ENCODE measurements around the gene SPG7. TPM values are rescaled to one million over a fixed set of nuclear protein-coding genes. Genes with fewer than 3 reads are reported as not detected.
A peak's percentile ranks its signal among the peaks of the same experiment; 100 is the strongest.

The SPG7 gene
- total RNA-seq, 1 donor from 2014 or later, result 119 TPM

GRCh38 chr16:89466920-89467319, 41.3 kb upstream of the SPG7 start:
- H3K9me3 ChIP-seq, result no peaks in the 10 kb centered on the region
- intact Hi-C loops (cut with DNase I), result no loop called here

GRCh38 chr16:89467382-89467781, 40.8 kb upstream of the SPG7 start:
- no peak for DNase-seq (ENCODE audit: extremely low spot score in 2 of 2)
- no peaks in the 10 kb centered on the region for H3K36me3 ChIP-seq
- peaks cover 75% of the 10 kb centered on the region for H3K4me1 ChIP-seq
- H3K27me3 ChIP-seq, result no peaks in the 10 kb centered on the region
- no peak overlapping the region for H3K27ac ChIP-seq
- TF ChIP-seq POLR2A (IDR thresholded peaks at IDR 0.05) (no peak), CTCF (IDR thresholded peaks at IDR 0.05) (no peak), POLR2AphosphoS5 (IDR thresholded peaks at IDR 0.05; ENCODE audit: insufficient read depth in 1 of 2, low read depth in 1 of 2) (no peak)
- no peaks in the 10 kb centered on the region for H3K9me3 ChIP-seq
- no peak overlapping the region for H3K4me3 ChIP-seq
- intact Hi-C loops (cut with DNase I), result no loop called here

More at GRCh38 chr16:89466920-89467319, 41.3 kb upstream of the SPG7 start:
- DNase-seq (ENCODE audit: extremely low spot score in 2 of 2), result no peak
- Histone ChIP-seq H3K27me3 (no peaks in the 10 kb centered on the region), H3K36me3 (no peaks in the 10 kb centered on the region), H3K4me3 (no peak overlapping the region), H3K4me1 (peaks cover 71% of the 10 kb centered on the region), H3K27ac (no peak overlapping the region)
- TF ChIP-seq CTCF (IDR thresholded peaks at IDR 0.05), result no peak
- TF ChIP-seq POLR2AphosphoS5 (IDR thresholded peaks at IDR 0.05; ENCODE audit: insufficient read depth in 1 of 2, low read depth in 1 of 2), result no peak
- TF ChIP-seq POLR2A (IDR thresholded peaks at IDR 0.05), result no peak

GRCh38 chr16:89472711-89473075, 35.5 kb upstream of the SPG7 start:
- H3K9me3 ChIP-seq, result no peaks in the 10 kb centered on the region
- H3K4me3 ChIP-seq, result no peak overlapping the region
- peaks cover 92% of the 10 kb centered on the region for H3K4me1 ChIP-seq
- no peak for DNase-seq (ENCODE audit: extremely low spot score in 2 of 2)
- H3K36me3 ChIP-seq, result no peaks in the 10 kb centered on the region
- TF ChIP-seq POLR2AphosphoS5 (IDR thresholded peaks at IDR 0.05; ENCODE audit: insufficient read depth in 1 of 2, low read depth in 1 of 2) (no peak), POLR2A (IDR thresholded peaks at IDR 0.05) (no peak), CTCF (IDR thresholded peaks at IDR 0.05) (no peak)
- no peaks in the 10 kb centered on the region for H3K27me3 ChIP-seq
- intact Hi-C loops (cut with DNase I), result no loop called here
- H3K27ac ChIP-seq, result no peak overlapping the region

- H3K9me3 ChIP-seq, result no peaks in the 10 kb centered on the region
- TF ChIP-seq POLR2AphosphoS5 (IDR thresholded peaks at IDR 0.05; ENCODE audit: insufficient read depth in 1 of 2, low read depth in 1 of 2) (no peak), POLR2A (IDR thresholded peaks at IDR 0.05) (no peak), CTCF (IDR thresholded peaks at IDR 0.05) (no peak)
- no peak overlapping the region for H3K27ac ChIP-seq
- no peaks in the 10 kb centered on the region for H3K27me3 ChIP-seq
- intact Hi-C loops (cut with DNase I), result no loop called here
- DNase-seq (ENCODE audit: extremely low spot score in 2 of 2), result no peak
- H3K36me3 ChIP-seq, result no peaks in the 10 kb centered on the region
- no peak overlapping the region for H3K4me3 ChIP-seq
- peaks cover 95% of the 10 kb centered on the region for H3K4me1 ChIP-seq
These were observed 35.0 kb upstream of the SPG7 start for GRCh38 chr16:89473136-89473712.

- H3K4me3 ChIP-seq, result no peak overlapping the region
- no peak for DNase-seq (ENCODE audit: extremely low spot score in 2 of 2)
- TF ChIP-seq POLR2AphosphoS5 (IDR thresholded peaks at IDR 0.05; ENCODE audit: insufficient read depth in 1 of 2, low read depth in 1 of 2), result peak in 1 of 2 donors; percentile 26
- no peak for TF ChIP-seq POLR2A (IDR thresholded peaks at IDR 0.05)
- H3K9me3 ChIP-seq, result no peaks in the 10 kb centered on the region
- no peak overlapping the region for H3K27ac ChIP-seq
- H3K36me3 ChIP-seq, result no peaks in the 10 kb centered on the region
- intact Hi-C loops (cut with DNase I), result no loop called here
- no peaks in the 10 kb centered on the region for H3K27me3 ChIP-seq
- peaks cover 95% of the 10 kb centered on the region for H3K4me1 ChIP-seq
These were observed 34.3 kb upstream of the SPG7 start for GRCh38 chr16:89473791-89474414.

All from vagina (tissue), 2 donors.